A549 (cell line): ENCODE results near the gene STRAP. TPM values are rescaled to one million over a fixed set of nuclear protein-coding genes. Genes with fewer than 3 reads are reported as not detected.

Experiments used
- ATOH8 ChIP-seq: fragments of 250-450 bp; sonication (Bioruptor Pico); IDR thresholded peaks from 2 replicates; pipeline ENCODE4 v1.5.0; 2020; ENCODE audit warnings: low read depth, mild to moderate bottlenecking, moderate library complexity
- BCL3 ChIP-seq: fragments of >200 bp; sonication (Bioruptor Twin); formaldehyde crosslinking; IDR thresholded peaks from 3 replicates; pipeline ENCODE4 v1.6.1; 2016
- BHLHE40 ChIP-seq: IDR thresholded peaks from 2 replicates; pipeline ENCODE4 v1.6.1; 2012; ENCODE audit warnings: low read depth, low read length, inconsistent platforms
- CBX2 ChIP-seq: fragments of 200-600 bp; sonication (generic); IDR thresholded peaks from 2 replicates; pipeline ENCODE4 v1.6.1; 2016; ENCODE audit warnings: low read depth, mild to moderate bottlenecking, borderline replicate concordance
- CBX8 ChIP-seq: fragments of 200-600 bp; sonication (generic); IDR thresholded peaks from 2 replicates; pipeline ENCODE4 v1.6.1; 2016
- CEBPB ChIP-seq, 2 experiments: fragments of >200 bp in 1 of 2; sonication (Bioruptor Twin) in 1 of 2; formaldehyde crosslinking in 1 of 2; IDR thresholded peaks; 2 replicates each; pipeline ENCODE4 v1.6.1; 2012 to 2016
- CHD2 ChIP-seq: fragments of 150-350 bp; IDR thresholded peaks from 2 replicates; pipeline ENCODE4 v1.6.1; 2014; ENCODE audit warnings: low read length; ENCODE audit not compliant: partially characterized antibody
- CTCF ChIP-seq: fragments of >200 bp; sonication (Bioruptor Twin); formaldehyde crosslinking; IDR thresholded peaks from 3 replicates; pipeline ENCODE4 v1.5.1; 2016
- EHMT2 ChIP-seq: fragments of 200-600 bp; sonication (generic); IDR thresholded peaks from 2 replicates; pipeline ENCODE4 v1.6.1; 2016; ENCODE audit warnings: antibody characterized with exemption, low read depth, mild to moderate bottlenecking, moderate library complexity
- FOSB ChIP-seq: fragments of 250-450 bp; sonication (Bioruptor Pico); IDR thresholded peaks from 2 replicates; pipeline ENCODE4 v1.5.0; 2020; ENCODE audit warnings: mild to moderate bottlenecking, moderate library complexity
- HDAC2 ChIP-seq: fragments of 200-600 bp; sonication (generic); IDR thresholded peaks from 2 replicates; pipeline ENCODE4 v1.6.1; 2016
- HEYL ChIP-seq: fragments of 250-450 bp; sonication (Bioruptor Pico); IDR thresholded peaks from 2 replicates; pipeline ENCODE4 v1.8.0; 2021; ENCODE audit warnings: mild to moderate bottlenecking, moderate library complexity
- HMGXB4 ChIP-seq: fragments of 250-450 bp; sonication (Bioruptor Pico); IDR thresholded peaks from 2 replicates; pipeline ENCODE4 v1.5.0; 2021; ENCODE audit warnings: mild to moderate bottlenecking, moderate library complexity, borderline replicate concordance
- HOXA7 ChIP-seq: fragments of 250-450 bp; sonication (Bioruptor Pico); IDR thresholded peaks from 2 replicates; pipeline ENCODE4 v1.5.0; 2020; ENCODE audit warnings: mild to moderate bottlenecking, moderate library complexity
- JUNB ChIP-seq: fragments of >200 bp; sonication (Bioruptor Twin); formaldehyde crosslinking; IDR thresholded peaks from 2 replicates; pipeline ENCODE4 v1.6.1; 2016
- KDM1A ChIP-seq: fragments of 200-600 bp; sonication (generic); IDR thresholded peaks from 2 replicates; pipeline ENCODE4 v1.6.1; 2016; ENCODE audit warnings: low read depth, mild to moderate bottlenecking
- KDM5A ChIP-seq: fragments of 200-600 bp; sonication (generic); IDR thresholded peaks from 2 replicates; pipeline ENCODE4 v1.6.1; 2016; ENCODE audit warnings: antibody characterized with exemption, mild to moderate bottlenecking
- MAFK ChIP-seq: fragments of 450-650 bp; IDR thresholded peaks from 2 replicates; pipeline ENCODE4 v1.6.1; 2014; ENCODE audit not compliant: partially characterized antibody
- MAZ ChIP-seq: fragments of 150-350 bp; IDR thresholded peaks from 2 replicates; pipeline ENCODE4 v1.6.1; 2014; ENCODE audit warnings: antibody characterized with exemption, low read depth, low read length, borderline replicate concordance
- MYC ChIP-seq: IDR thresholded peaks from 2 replicates; pipeline ENCODE4 v1.6.1; 2012; ENCODE audit warnings: mild to moderate bottlenecking, inconsistent platforms, low read length, improper control_type of control experiment, borderline replicate concordance
- NFE2L2 ChIP-seq: fragments of 150-350 bp; conservative IDR thresholded peaks from 2 replicates; pipeline ENCODE4 v1.6.1; 2014; ENCODE audit warnings: low read length
- NR3C1 ChIP-seq: fragments of >200 bp; sonication (Bioruptor Twin); formaldehyde crosslinking; IDR thresholded peaks from 3 replicates; pipeline ENCODE4 v1.6.1; 2017
- PHF8 ChIP-seq: fragments of 200-600 bp; sonication (generic); IDR thresholded peaks from 2 replicates; pipeline ENCODE4 v1.6.1; 2016; ENCODE audit warnings: low read depth, mild to moderate bottlenecking, antibody characterized with exemption, moderate library complexity, borderline replicate concordance
- POLR2A ChIP-seq: IDR thresholded peaks from 2 replicates; pipeline ENCODE4 v1.6.1; 2012; ENCODE audit warnings: mild to moderate bottlenecking, low read length
- RAD21 ChIP-seq, 2 experiments: fragments of >200 bp in 1 of 2; sonication (Bioruptor Twin) in 1 of 2; formaldehyde crosslinking in 1 of 2; IDR thresholded peaks in 1 of 2; conservative IDR thresholded peaks in 1 of 2; 2 replicates in 1 of 2; 3 replicates in 1 of 2; pipeline ENCODE4 v1.6.1; 2012 to 2018; ENCODE audit warnings: inconsistent platforms in 1 of 2
- RARB ChIP-seq: fragments of 250-450 bp; sonication (Bioruptor Pico); IDR thresholded peaks from 2 replicates; pipeline ENCODE4 v1.8.0; 2021; ENCODE audit warnings: mild to moderate bottlenecking, moderate library complexity
- RNF2 ChIP-seq: fragments of 200-600 bp; sonication (generic); IDR thresholded peaks from 2 replicates; pipeline ENCODE4 v1.6.1; 2016; ENCODE audit warnings: low read depth, mild to moderate bottlenecking, antibody characterized with exemption, moderate library complexity, borderline replicate concordance
- SMC3 ChIP-seq: fragments of >200 bp; sonication (Bioruptor Twin); formaldehyde crosslinking; IDR thresholded peaks from 3 replicates; pipeline ENCODE4 v1.6.1; 2018; ENCODE audit warnings: inconsistent platforms
- ZC3H11A ChIP-seq: fragments of 450-650 bp; IDR thresholded peaks from 2 replicates; pipeline ENCODE4 v1.6.1; 2014; ENCODE audit warnings: antibody characterized with exemption, mild to moderate bottlenecking
- ZFP36 ChIP-seq: fragments of 450-650 bp; IDR thresholded peaks from 2 replicates; pipeline ENCODE4 v1.6.1; 2014; ENCODE audit warnings: borderline replicate concordance; ENCODE audit not compliant: partially characterized antibody
- ZSCAN20 ChIP-seq: fragments of 250-450 bp; sonication (Bioruptor Pico); IDR thresholded peaks from 2 replicates; pipeline ENCODE4 v1.8.0; 2022; ENCODE audit warnings: mild to moderate bottlenecking, moderate library complexity
- polyA plus RNA-seq, 4 experiments: library from polyadenylated mRNA; depleted of rRNA in 3 of 4; stranded (reverse); fragments of >200 nt; fragmentation: RNase III in 1 of 4; extraction: RNeasy Plus Mini Kit Qiagen cat#74134 plus additional on column Dnase treatment in 1 of 4; gene quantifications; 2 replicates in 3 of 4; 3 replicates in 1 of 4; pipeline ENCODE4 v1.2.3, GENCODE V29; 2011 to 2017

The STRAP gene
- polyA plus RNA-seq, 2 of the 4 experiments (the other 2 are of a cell fraction), result 201 to 300 TPM

GRCh38 chr12:15882118-15882971 is at the start of gene STRAP (continued):
- TF ChIP-seq HMGXB4 (0 out of 2 replicates have a peak, but pooled peaks have one; percentile 66), FOSB (CRISPR knock-in tag) (no peak), NFE2L2 (no peak), ZFP36 (no peak), JUNB (no peak), SMC3 (no peak), CTCF (no peak), BCL3 (peak; percentile 94), BHLHE40 (no peak), KDM1A (no peak), MAZ (no peak), RARB (CRISPR knock-in tag) (no peak), CEBPB (IDR thresholded peaks at IDR 0.05) (no peak; a peak in 1 of 4 replicates), EHMT2 (no peak), ATOH8 (no peak), NR3C1 (no peak), MYC (no peak; the same call in 1 of the 2 replicates), CBX2 (no peak), RNF2 (no peak), HEYL (CRISPR knock-in tag) (0 out of 2 replicates have a peak, but pooled peaks have one; percentile 53), ZC3H11A (no peak), CHD2 (no peak), HDAC2 (no peak), PHF8 (peak; percentile 95), POLR2A (peak; percentile 97), CBX8 (no peak), KDM5A (no peak), MAFK (no peak), RAD21 (conservative IDR thresholded peaks at IDR 0.05 in 1 of 2, IDR thresholded peaks at IDR 0.05 in 1 of 2) (no peak), HOXA7 (CRISPR knock-in tag) (no peak), ZSCAN20 (CRISPR knock-in tag) (no peak)
